ENCODE measurements around the gene ARMC3. TPM values are rescaled to one million over a fixed set of nuclear protein-coding genes. Genes with fewer than 3 reads are reported as not detected.

ARMC3 gene
- total RNA-seq, 1 experiment from 2014 or later = 0.09 TPM

DNA sequence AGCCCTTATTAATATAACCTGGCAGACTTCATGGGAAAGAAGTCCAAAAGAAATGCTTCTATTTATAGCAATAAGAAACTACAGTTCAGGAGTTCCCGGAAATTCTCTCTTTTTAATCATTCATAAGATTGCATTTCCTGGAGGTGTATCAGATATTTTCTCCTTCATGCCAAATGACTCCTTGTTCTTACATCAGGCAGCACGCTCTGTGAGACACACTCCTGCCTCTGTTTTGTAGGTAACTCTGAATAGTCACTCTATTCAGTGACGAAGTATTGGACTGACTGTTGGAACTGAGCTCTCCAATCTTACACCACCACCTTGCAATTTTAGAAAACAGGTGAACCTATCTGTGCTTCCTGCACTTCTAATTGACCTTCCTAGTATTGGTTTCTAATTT lies 88.8 kb downstream of the ARMC3 start:
- Histone ChIP-seq H3K79me1 (ENCODE audit: insufficient read depth, low read depth, low read length, poor library complexity, severe bottlenecking) (no peaks in the 10 kb centered on the region), H3K27me3 (ENCODE audit: insufficient read depth, low read length) (no peaks in the 10 kb centered on the region), H2BK5ac (ENCODE audit: insufficient read length, low read length) (no peak overlapping the region), H3T11ph (ENCODE audit: low read length) (no peak overlapping the region), H2AFZ (ENCODE audit: low read length) (no peak overlapping the region), H3K23ac (ENCODE audit: insufficient read length, low read depth, low read length) (no peak overlapping the region), H3K4ac (ENCODE audit: low read depth, low read length) (no peak overlapping the region), H2BK12ac (ENCODE audit: insufficient read length, low read depth, low read length) (no peak overlapping the region), H3K27ac (ENCODE audit: insufficient read length, low read depth, low read length) (no peak overlapping the region), H4K8ac (replicated peaks; ENCODE audit: insufficient read length, low read depth, low read length) (no peak overlapping the region), H2BK120ac (ENCODE audit: low read depth, low read length, poor library complexity, severe bottlenecking) (no peak overlapping the region), H2AK5ac (ENCODE audit: insufficient read length, low read length) (no peak overlapping the region), H4K20me1 (ENCODE audit: control insufficient read depth, insufficient read depth, insufficient read length) (no peaks in the 10 kb centered on the region), H3K56ac (ENCODE audit: insufficient read length, low read depth, low read length) (no peak overlapping the region), H3K23me2 (ENCODE audit: insufficient read length, low read depth, low read length, poor library complexity, severe bottlenecking) (no peaks in the 10 kb centered on the region), H3K9ac (ENCODE audit: extremely low read depth, insufficient read length, low read length) (no peak overlapping the region), H2BK20ac (ENCODE audit: low read depth, low read length, poor library complexity, severe bottlenecking) (no peak overlapping the region), H3K18ac (ENCODE audit: insufficient read length, low read depth, low read length) (no peak overlapping the region), H3K9me3 (ENCODE audit: control insufficient read depth, low read depth, low read length) (no peaks in the 10 kb centered on the region), H2BK15ac (ENCODE audit: low read depth, low read length) (no peak overlapping the region), H3K4me2 (ENCODE audit: insufficient read depth, insufficient read length, low read length) (no peak overlapping the region), H3K14ac (ENCODE audit: insufficient read depth, low read length) (no peak overlapping the region), H3K4me1 (ENCODE audit: insufficient read depth, low read length) (no peaks in the 10 kb centered on the region), H4K91ac (ENCODE audit: insufficient read length, low read depth, low read length) (no peak overlapping the region), H3K79me2 (ENCODE audit: insufficient read depth, low read length) (no peaks in the 10 kb centered on the region), H4K5ac (ENCODE audit: insufficient read length, low read depth, low read length) (no peak overlapping the region)
- DNase-seq = no peak
- H3K27ac Mint-ChIP-seq = no peak overlapping the region
- H3K9me3 Mint-ChIP-seq = peaks cover 6% of the 10 kb centered on the region in 2 experiments; a peak in 3 of 5 replicates
- no peaks in the 10 kb centered on the region for H3K4me1 Mint-ChIP-seq
- TF ChIP-seq, protein P1, sequence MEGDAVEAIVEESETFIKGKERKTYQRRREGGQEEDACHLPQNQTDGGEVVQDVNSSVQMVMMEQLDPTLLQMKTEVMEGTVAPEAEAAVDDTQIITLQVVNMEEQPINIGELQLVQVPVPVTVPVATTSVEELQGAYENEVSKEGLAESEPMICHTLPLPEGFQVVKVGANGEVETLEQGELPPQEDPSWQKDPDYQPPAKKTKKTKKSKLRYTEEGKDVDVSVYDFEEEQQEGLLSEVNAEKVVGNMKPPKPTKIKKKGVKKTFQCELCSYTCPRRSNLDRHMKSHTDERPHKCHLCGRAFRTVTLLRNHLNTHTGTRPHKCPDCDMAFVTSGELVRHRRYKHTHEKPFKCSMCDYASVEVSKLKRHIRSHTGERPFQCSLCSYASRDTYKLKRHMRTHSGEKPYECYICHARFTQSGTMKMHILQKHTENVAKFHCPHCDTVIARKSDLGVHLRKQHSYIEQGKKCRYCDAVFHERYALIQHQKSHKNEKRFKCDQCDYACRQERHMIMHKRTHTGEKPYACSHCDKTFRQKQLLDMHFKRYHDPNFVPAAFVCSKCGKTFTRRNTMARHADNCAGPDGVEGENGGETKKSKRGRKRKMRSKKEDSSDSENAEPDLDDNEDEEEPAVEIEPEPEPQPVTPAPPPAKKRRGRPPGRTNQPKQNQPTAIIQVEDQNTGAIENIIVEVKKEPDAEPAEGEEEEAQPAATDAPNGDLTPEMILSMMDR (conservative IDR thresholded peaks at IDR 0.05) = no peak
- no CpG with 5 or more reads among the region's 3 CpGs for WGBS (ENCODE audit: extremely low coverage, insufficient read length, low lambda C conversion rate)
- H3K4me3 Mint-ChIP-seq = no peak overlapping the region
- H3K36me3 Mint-ChIP-seq (ENCODE audit: insufficient read depth in 1 of 3, low read depth in 3 of 3) = peaks cover 0 to under 1% (median 0%) of the 10 kb centered on the region in 3 experiments; a peak in 1 of 7 replicates
- peaks cover 4% of the 10 kb centered on the region for H3K27me3 Mint-ChIP-seq (ENCODE audit: low read depth)

All from H9 (cell line).